HG02798 (cell line): ENCODE results near the gene TMPRSS11D.

ENCODE experiments used
- ATAC-seq: cut with Tn5 transposase; IDR thresholded peaks from one replicate; pipeline ENCODE4 v1.9.1; 2021; ENCODE audit warnings: mild to moderate bottlenecking; ENCODE audit not compliant: unreplicated experiment, poor library complexity

Gene TMPRSS11D

DNA sequence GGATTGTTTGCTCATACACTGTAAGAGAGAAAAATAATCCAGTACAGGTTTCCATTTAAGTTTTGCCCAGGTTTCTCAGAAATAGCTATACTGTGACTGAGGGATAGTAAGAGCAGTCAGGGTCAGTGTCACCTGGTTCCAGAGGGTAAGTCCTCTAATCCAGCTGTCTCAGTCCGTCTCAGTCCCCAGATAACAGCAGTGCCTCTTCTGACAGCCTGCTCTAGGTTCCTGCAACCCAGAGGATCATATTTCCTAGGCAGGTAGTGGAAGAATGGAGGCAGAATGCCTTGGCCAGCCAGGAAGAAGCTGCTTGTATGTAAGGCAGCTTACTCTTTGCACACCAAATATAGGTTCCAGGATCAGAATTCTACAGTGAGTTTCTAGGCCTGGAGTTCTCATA, 107.1 kb downstream of the TMPRSS11D start:
- no peak for ATAC-seq
